ENCODE measurements around the gene KRT25. TPM values are rescaled to one million over a fixed set of nuclear protein-coding genes. Genes with fewer than 3 reads are reported as not detected.

Gene KRT25
- not detected for total RNA-seq
- not detected for total RNA-seq (2013)

- Mint-ChIP-seq H3K4me3 (no peak within 1 kb of the TSS), H3K36me3 (peaks cover 29% of the 10 kb centered on the region), H3K27ac (no peak within 1 kb of the TSS), H3K4me1 (no peaks in the 10 kb centered on the region), H3K27me3 (ENCODE audit: low read depth in 2 of 2) (peaks cover 24 to 43% of the 10 kb centered on the region in 2 donors), H3K9me3 (peaks cover 10 to 15% of the 10 kb centered on the region in 2 donors)
- H3K9me3 ChIP-seq (ENCODE audit: control insufficient read depth, insufficient read depth, low read length), result peaks cover 2% of the 10 kb centered on the region
- peaks cover 12% of the 10 kb centered on the region for H3K27me3 ChIP-seq (ENCODE audit: control insufficient read depth, insufficient read depth, low read length)
- TF ChIP-seq CTCF (IDR thresholded peaks at IDR 0.05), result no peak
- H3K4me3 ChIP-seq (ENCODE audit: low read length), result no peak within 1 kb of the TSS
- WGBS (ENCODE audit: insufficient coverage), result 73% methylated on average over 4 of the region's 4 CpGs
- H3K36me3 ChIP-seq (ENCODE audit: control insufficient read depth, insufficient read depth, low read length), result no peaks in the 10 kb centered on the region
- intact Hi-C loops (cut with micrococcal nuclease), result no loop called here
- H3K4me1 ChIP-seq (ENCODE audit: control insufficient read depth, insufficient read depth, low read length), result no peaks in the 10 kb centered on the region
- no peak within 1 kb of the TSS for H3K27ac ChIP-seq (ENCODE audit: low read length)
- ATAC-seq (no peak), DNase-seq (no peak)
Measured at GRCh38 chr17:40755231-40755630, at the start of gene KRT25. Gene KRT25 (minus strand): TSS chr17:40755331. CDS start chr17:40755271, 60 bp downstream.

- peaks cover 15% of the 10 kb centered on the region for H3K27me3 ChIP-seq (ENCODE audit: control insufficient read depth, insufficient read depth, low read length)
- peaks cover 29 to 52% of the 10 kb centered on the region in 2 donors for H3K27me3 Mint-ChIP-seq (ENCODE audit: low read depth in 2 of 2)
Measured at GRCh38 chr17:40803617-40804082, 48.5 kb upstream of the KRT25 start.

GRCh38 chr17:40801157-40801556 lies 46.0 kb upstream of the KRT25 start:
- no peaks in the 10 kb centered on the region for H3K36me3 Mint-ChIP-seq
- H3K27me3 ChIP-seq (ENCODE audit: control insufficient read depth, insufficient read depth, low read length), result peaks cover 12% of the 10 kb centered on the region
- DNase-seq (no peak), ATAC-seq (no peak)
- H3K27ac Mint-ChIP-seq, result no peak overlapping the region
- no peaks in the 10 kb centered on the region for H3K9me3 Mint-ChIP-seq
- no peak for TF ChIP-seq CTCF (IDR thresholded peaks at IDR 0.05)
- 71% methylated on average over 2 of the region's 2 CpGs for WGBS (ENCODE audit: insufficient coverage)
- H3K4me1 ChIP-seq (ENCODE audit: control insufficient read depth, insufficient read depth, low read length), result no peaks in the 10 kb centered on the region
- no peak overlapping the region for H3K4me3 ChIP-seq (ENCODE audit: low read length)
- H3K27me3 Mint-ChIP-seq (ENCODE audit: low read depth in 2 of 2), result peaks cover 21 to 35% of the 10 kb centered on the region in 2 donors
- no peaks in the 10 kb centered on the region for H3K36me3 ChIP-seq (ENCODE audit: control insufficient read depth, insufficient read depth, low read length)
- intact Hi-C loops (cut with micrococcal nuclease), result loop anchor here (10.0 kb wide), 1 partner anchor 524 kb away; no protein-coding TSS in a partner anchor
- H3K27ac ChIP-seq (ENCODE audit: low read length), result no peak overlapping the region
- H3K4me1 Mint-ChIP-seq, result no peaks in the 10 kb centered on the region
- H3K9me3 ChIP-seq (ENCODE audit: control insufficient read depth, insufficient read depth, low read length), result no peaks in the 10 kb centered on the region
- H3K4me3 Mint-ChIP-seq, result no peak overlapping the region

More at GRCh38 chr17:40803617-40804082, 48.5 kb upstream of the KRT25 start:
- intact Hi-C loops (cut with micrococcal nuclease), result loop anchor here (1.0 to 10.0 kb wide), 4 partner anchors 521 to 863 kb away; no protein-coding TSS in a partner anchor
- Histone ChIP-seq H3K4me3 (ENCODE audit: low read length) (no peak overlapping the region), H3K27ac (ENCODE audit: low read length) (no peak overlapping the region), H3K9me3 (ENCODE audit: control insufficient read depth, insufficient read depth, low read length) (no peaks in the 10 kb centered on the region), H3K4me1 (ENCODE audit: control insufficient read depth, insufficient read depth, low read length) (no peaks in the 10 kb centered on the region), H3K36me3 (ENCODE audit: control insufficient read depth, insufficient read depth, low read length) (no peaks in the 10 kb centered on the region)
- 14% methylated on average over 13 of the region's 13 CpGs for WGBS (ENCODE audit: insufficient coverage)
- Mint-ChIP-seq H3K4me3 (no peak overlapping the region), H3K9me3 (no peaks in the 10 kb centered on the region), H3K27ac (no peak overlapping the region), H3K36me3 (no peaks in the 10 kb centered on the region), H3K4me1 (no peaks in the 10 kb centered on the region)
- peak; percentile 82 to 92 (median 87) for ATAC-seq
- DNase-seq, result peak; percentile 56 to 85
- TF ChIP-seq CTCF (IDR thresholded peaks at IDR 0.05), result peak; percentile 91

- Mint-ChIP-seq H3K27me3 (ENCODE audit: low read depth in 2 of 2) (peaks cover 27 to 35% of the 10 kb centered on the region in 2 donors), H3K4me3 (no peak overlapping the region), H3K27ac (no peak overlapping the region), H3K36me3 (no peaks in the 10 kb centered on the region), H3K9me3 (no peaks in the 10 kb centered on the region), H3K4me1 (no peaks in the 10 kb centered on the region)
- no peak for DNase-seq
- Histone ChIP-seq H3K4me3 (ENCODE audit: low read length) (no peak overlapping the region), H3K4me1 (ENCODE audit: control insufficient read depth, insufficient read depth, low read length) (no peaks in the 10 kb centered on the region), H3K27me3 (ENCODE audit: control insufficient read depth, insufficient read depth, low read length) (peaks cover 9% of the 10 kb centered on the region), H3K27ac (ENCODE audit: low read length) (no peak overlapping the region), H3K9me3 (ENCODE audit: control insufficient read depth, insufficient read depth, low read length) (no peaks in the 10 kb centered on the region), H3K36me3 (ENCODE audit: control insufficient read depth, insufficient read depth, low read length) (no peaks in the 10 kb centered on the region)
- intact Hi-C loops (cut with micrococcal nuclease), result loop anchor here (10.0 kb wide), 1 partner anchor 524 kb away; no protein-coding TSS in a partner anchor
- 58% methylated on average over 1 of the region's 1 CpG for WGBS (ENCODE audit: insufficient coverage)
- no peak for ATAC-seq
- TF ChIP-seq CTCF (IDR thresholded peaks at IDR 0.05), result no peak
Measured at GRCh38 chr17:40800381-40800780, 45.2 kb upstream of the KRT25 start.

Data from natural killer cell (primary cell).